ENCODE results near the gene ZNF841. TPM values are rescaled to one million over a fixed set of nuclear protein-coding genes. Genes with fewer than 3 reads are reported as not detected.

Gene ZNF841
- total and polyA plus RNA-seq, 2 donors (not counting 3 experiments of a cell fraction or from before 2014, with no cell fraction given), result 5.2 to 17.7 TPM

DNA sequence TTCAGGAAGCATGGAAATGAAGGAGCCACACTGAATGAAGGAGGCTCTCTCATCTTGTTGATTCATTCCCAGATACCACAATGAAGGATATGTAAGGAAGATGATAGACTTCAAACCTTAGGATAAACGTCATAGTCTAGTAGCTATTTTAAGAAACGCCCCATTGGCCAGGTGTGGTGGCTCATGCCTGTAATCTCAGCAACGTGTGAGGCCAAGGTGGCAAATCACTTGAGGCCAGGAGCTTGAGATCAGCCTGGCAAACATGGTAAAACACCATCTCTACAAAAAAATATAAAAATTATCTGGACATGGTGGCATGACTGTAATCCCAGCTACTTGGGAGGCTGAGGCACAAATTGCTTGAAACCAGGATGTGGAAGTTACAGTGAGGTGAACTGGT, 17.1 kb upstream of the ZNF841 start:
- BruUV-seq (replicated peaks), result no TSS peak
- peaks cover 0 to 10% of the 10 kb centered on the region in 2 experiments for H3K36me3 ChIP-seq (ENCODE audit: control insufficient read depth in 2 of 2, extremely low read depth in 1 of 2, insufficient read depth in 2 of 2, low read length in 2 of 2)
- H3K9ac ChIP-seq (replicated peaks; ENCODE audit: extremely low read depth, insufficient read depth, low read length), result no peak overlapping the region
- H3K4me2 ChIP-seq (ENCODE audit: insufficient read depth, low read length), result no peak overlapping the region
- no peak overlapping the region for H3K4me3 ChIP-seq (replicated peaks in 1 of 3; ENCODE audit: insufficient read depth in 1 of 3, low read depth in 1 of 3, low read length in 3 of 3)
- dilution Hi-C loops (cut with MboI; ENCODE audit: extremely low pct_ligation_motif_present, low sequenced_read_pairs) (no loop called here), intact Hi-C loops (cut with micrococcal nuclease) (no loop called here)
- no peaks in the 10 kb centered on the region for H3K4me1 ChIP-seq (ENCODE audit: control insufficient read depth, extremely low read depth, insufficient read depth, low read length)
- FAIRE-seq (no peak), DNase-seq (ENCODE audit: low read depth, low spot score) (no peak)
- TF ChIP-seq, protein P1, sequence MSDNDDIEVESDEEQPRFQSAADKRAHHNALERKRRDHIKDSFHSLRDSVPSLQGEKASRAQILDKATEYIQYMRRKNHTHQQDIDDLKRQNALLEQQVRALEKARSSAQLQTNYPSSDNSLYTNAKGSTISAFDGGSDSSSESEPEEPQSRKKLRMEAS (IDR thresholded peaks at IDR 0.05; ENCODE audit: insufficient read depth, insufficient read length), result no peak
- no peak for TF ChIP-seq EZH2 (IDR thresholded peaks at IDR 0.05; ENCODE audit: borderline replicate concordance, low read depth, low read length, severe bottlenecking)
- TF ChIP-seq MYC (IDR thresholded peaks at IDR 0.05; ENCODE audit: low read depth, low read length), result no peak
- no peak for TF ChIP-seq POLR2AphosphoS5 (IDR thresholded peaks at IDR 0.05; ENCODE audit: insufficient read depth, low read depth, low read length)
- no peak for TF ChIP-seq FOS (IDR thresholded peaks at IDR 0.05; ENCODE audit: borderline replicate concordance, insufficient read depth, low read length)
- TF ChIP-seq GATA2 (IDR thresholded peaks at IDR 0.05; ENCODE audit: insufficient read depth, insufficient read length, low read depth, low read length), result no peak
- TF ChIP-seq JUN (IDR thresholded peaks at IDR 0.05; ENCODE audit: borderline replicate concordance, insufficient read depth, insufficient read length, low read depth), result no peak
- no peak for TF ChIP-seq POLR2A (IDR thresholded peaks at IDR 0.05; ENCODE audit: low read depth, low read length)
- TF ChIP-seq CTCF (IDR thresholded peaks at IDR 0.05; ENCODE audit: extremely low read depth in 1 of 2, insufficient read depth in 1 of 2, low read depth in 1 of 2, low read length in 2 of 2), result no peak
- H3K79me2 ChIP-seq (ENCODE audit: control insufficient read depth, insufficient read depth, low read length), result no peaks in the 10 kb centered on the region
- H3K27ac ChIP-seq (ENCODE audit: insufficient read depth, low read depth, low read length), result no peak overlapping the region
- ChIA-PET POLR2A (no interaction called here), CTCF (no interaction called here)
- peaks cover 33% of the 10 kb centered on the region for H3K9me3 ChIP-seq (replicated peaks; ENCODE audit: control insufficient read depth, insufficient read depth, low read length)
- H2AFZ ChIP-seq (ENCODE audit: low read depth, low read length), result no peak overlapping the region
- no peaks in the 10 kb centered on the region for H4K20me1 ChIP-seq (replicated peaks; ENCODE audit: control insufficient read depth, extremely low read depth, insufficient read depth, low read length)
- no peaks in the 10 kb centered on the region for H3K9me1 ChIP-seq (replicated peaks; ENCODE audit: control insufficient read depth, extremely low read depth, insufficient read depth, low read length)
- H3K27me3 ChIP-seq (ENCODE audit: control insufficient read depth in 2 of 2, insufficient read depth in 2 of 2, low read length in 2 of 2), result no peaks in the 10 kb centered on the region
